Embryonic facial prominence (tissue), 1 donor: ENCODE results near the gene ADORA1.

Experiments
- DNase-seq: peaks from one replicate; pipeline ENCODE4 v3.0.0-alpha.2; 2016; ENCODE audit errors: extremely low spot score

ADORA1 gene

GRCh38 chr1:203140743-203141520 lies 13.4 kb downstream of the ADORA1 start:
- DNase-seq, result no peak

DNA sequence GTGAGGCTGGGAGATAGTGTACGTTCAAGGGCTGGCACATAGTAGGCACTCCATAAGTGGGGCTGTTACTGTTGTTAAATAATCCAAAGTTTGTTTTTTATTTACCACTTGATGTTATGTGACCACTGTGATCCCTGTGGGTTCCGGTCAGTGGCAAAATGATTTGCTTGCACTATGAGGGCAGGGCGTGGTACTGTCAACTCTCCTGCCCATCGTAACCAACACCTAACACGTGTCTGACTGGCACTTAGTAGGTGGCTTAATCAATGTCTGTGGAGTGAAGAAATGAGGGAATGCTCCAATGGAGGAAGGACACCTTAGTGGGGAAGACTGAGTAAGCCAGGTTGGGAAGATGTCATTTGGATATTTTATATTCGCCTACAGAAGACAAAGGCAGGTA lies 14.6 kb downstream of the ADORA1 start:
- no peak for DNase-seq

- DNase-seq, result no peak
Observed at GRCh38 chr1:203142684-203143408, 15.3 kb downstream of the ADORA1 start.

DNA sequence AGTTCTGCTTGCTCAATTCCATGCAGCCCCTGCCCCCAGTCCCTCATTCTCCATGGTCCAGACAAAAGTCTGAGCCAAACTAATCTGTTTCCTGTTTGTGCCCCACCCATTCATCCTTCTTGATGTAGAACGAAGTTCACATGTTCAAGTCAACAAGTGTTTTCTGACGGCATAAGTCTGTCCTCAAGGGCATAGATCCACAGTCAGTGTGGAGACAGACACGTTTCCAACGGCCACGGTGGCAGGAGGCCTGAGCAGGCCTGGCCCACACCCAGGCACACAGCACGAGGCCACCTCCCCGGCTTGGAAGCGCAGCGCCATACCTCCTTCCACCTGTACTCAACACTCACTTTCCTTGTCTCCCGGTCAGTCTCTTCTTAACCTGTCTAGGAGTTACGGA lies 16.1 kb downstream of the ADORA1 start:
- no peak for DNase-seq

DNA sequence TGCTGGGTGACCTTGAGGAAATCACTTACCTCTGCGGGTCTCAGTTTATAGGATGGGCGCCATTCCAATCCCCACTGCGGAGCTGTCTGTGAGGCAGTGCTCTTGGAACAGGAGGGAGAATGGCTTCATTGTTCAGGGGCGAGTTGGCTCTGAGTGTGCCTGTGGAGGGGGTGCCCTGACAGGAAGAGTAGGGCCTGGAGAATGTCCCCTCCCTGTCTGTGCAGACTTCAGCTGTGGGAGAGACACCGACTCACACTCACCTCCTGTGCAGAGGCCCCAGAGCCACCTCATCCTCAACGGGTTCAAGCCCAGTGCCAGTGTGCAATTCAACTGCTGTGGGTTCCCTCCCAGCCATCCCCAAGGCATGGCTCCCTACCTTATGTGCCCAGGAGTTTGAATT lies 17.1 kb downstream of the ADORA1 start:
- DNase-seq, result no peak

DNA sequence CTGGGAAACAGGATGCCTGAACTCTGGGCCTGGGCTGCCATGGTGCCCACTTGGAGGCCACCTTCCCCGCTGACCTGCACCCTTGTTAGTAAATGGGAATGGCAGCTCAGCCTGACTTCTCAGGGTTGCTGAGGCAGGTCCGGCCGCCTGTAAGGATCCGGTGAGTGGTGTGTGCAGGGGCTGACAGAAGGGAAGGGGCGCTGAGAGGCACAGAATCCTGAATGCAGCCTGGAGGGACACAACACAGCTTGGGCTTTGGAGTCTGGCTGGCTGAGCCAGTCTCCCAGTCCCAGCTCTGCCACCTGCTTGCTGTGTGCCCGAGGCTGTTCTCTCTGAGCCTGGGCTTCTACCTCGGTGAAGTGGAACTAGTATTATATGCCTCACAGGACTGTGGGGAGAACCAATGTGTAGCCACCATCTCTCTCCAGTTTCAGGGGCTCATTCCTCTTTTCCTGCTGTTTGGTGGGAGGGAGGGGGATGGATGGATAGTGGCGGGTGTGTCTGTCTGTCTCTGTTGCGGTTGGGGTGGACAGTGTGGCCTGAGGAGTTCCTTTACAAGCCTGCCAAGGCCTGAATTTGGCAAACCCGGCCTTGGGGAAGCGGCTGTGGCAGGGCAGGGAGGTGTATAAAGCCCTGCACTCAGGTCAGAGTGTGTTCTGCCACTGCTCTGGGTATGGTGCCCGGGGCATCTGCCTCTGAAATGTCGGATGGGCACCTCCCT lies 18.0 kb downstream of the ADORA1 start:
- no peak for DNase-seq

GRCh38 chr1:203146042-203146369 lies 18.5 kb downstream of the ADORA1 start:
- DNase-seq, result no peak

GRCh38 chr1:203146537-203146936 lies 19.0 kb downstream of the ADORA1 start:
- no peak for DNase-seq

- no peak for DNase-seq
Observed at GRCh38 chr1:203147376-203147775, 19.9 kb downstream of the ADORA1 start.

DNA sequence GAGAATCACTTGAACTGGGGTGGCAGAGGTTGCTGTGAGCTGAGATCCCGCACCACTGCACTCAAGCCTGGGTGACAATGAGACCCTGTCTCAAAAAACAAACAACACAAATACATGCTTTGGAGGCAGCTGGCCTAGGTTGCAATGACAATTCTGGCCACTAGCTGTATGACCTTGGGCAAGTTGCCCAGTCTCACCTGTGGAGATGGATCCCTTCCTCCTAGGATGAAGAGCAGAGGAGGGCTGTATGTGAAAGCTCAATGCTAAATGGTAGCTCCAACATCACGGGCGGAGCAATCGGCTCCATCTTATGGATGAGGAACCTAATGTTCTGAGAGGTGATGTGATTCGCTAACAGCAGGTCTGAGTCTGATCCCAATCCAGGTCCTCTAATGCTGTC lies 20.6 kb downstream of the ADORA1 start:
- no peak for DNase-seq

DNA sequence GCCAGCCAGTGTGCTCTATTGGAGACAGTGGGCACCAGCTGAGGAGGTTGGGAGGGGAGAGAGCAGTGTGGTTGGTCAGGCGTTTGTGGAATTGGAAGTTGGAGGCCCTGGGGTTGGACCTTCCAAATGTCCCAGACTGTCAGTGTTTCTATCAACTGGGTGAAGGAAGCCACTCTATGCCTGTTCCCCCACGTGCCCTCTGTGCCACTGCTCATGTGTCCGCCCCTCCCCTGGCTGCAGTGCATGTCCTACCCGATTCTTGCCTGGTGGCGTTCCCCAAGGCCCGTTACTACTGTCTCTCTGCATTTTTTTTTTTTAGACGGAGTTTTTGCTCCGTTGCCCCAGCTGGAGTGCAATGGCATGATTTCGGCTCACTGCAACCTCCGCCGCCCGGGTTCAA lies 21.1 kb downstream of the ADORA1 start:
- DNase-seq, result no peak

DNA sequence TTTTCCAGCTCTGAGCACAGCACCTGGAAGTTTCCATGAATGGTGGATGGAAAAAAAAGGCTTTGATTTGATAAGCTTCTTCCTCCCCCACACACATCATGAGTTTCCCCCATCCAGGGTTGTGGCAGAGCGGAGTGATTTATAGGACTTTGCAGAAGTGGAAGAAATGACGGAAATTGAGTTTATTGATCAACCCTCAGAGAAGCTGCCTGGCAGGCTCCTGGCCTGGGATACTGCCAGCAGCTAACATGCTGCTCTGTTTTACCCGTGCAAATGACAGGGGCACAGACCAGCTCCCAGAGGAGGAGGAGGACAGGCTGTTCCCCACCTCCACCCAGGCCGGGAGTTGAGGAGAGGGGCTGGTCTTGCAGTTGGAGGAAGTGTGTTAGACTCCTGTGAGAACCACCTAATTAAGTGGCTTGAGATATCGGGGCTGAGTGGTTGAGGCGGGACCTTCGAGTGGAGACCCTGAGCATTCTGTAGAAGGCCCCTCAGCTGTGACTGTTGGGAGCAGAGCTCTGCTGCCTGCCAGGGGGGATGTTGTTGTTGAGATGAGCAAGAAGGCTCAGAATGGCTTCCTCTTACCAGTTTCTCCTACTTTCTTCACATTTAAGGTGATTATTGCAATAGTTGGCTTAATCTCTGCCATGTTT lies 21.8 kb downstream of the ADORA1 start:
- DNase-seq, result no peak

GRCh38 chr1:203150511-203151297 lies 23.2 kb downstream of the ADORA1 start:
- no peak for DNase-seq

- no peak for DNase-seq
Observed at GRCh38 chr1:203151362-203152157, 24.0 kb downstream of the ADORA1 start.

GRCh38 chr1:203152158-203153034 lies 24.9 kb downstream of the ADORA1 start:
- no peak for DNase-seq

DNA sequence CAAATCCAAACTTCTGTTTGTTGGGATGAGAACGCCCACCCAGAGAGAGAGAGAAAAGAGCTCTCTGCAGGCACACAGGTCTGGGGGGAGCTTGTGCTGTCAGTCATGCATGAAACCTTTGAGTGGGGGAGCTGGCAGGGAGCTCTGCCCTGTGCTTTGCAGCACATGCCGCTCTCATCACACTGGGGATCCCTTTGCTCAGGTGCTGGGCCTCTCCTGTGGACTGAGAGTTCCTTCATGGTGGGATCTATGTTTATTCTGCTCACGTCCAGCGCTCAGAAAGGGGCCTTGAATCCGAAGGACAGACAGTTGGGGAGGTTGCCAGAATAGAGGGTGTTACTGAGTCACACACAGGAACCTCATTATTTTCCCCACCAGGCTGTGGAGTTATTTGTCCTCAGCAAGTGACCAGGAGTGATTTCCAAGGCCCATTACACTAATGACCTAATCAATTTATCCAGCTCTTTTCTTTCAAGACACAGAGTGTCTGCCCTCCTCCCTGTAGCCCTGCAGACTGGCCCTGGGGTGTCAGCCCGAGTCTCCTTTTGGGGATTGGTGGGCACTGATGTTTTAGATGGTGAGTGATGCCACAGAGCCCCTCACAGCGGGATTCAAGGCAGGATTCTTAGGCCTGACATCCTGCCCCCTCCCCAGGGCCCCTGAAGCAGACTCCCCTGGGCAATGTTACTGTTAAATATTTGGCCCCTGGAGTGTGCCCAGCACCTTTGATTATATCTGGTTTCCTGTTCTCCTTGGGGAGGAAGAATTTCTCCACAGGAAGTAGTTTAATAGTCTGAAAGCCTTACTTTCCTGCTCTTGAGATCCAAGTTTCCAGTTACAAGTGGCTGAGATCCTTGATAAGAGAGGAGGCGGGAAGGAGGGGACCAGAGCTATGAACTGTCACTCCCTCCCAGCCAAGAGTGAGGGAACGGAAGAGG lies 25.8 kb downstream of the ADORA1 start:
- no peak for DNase-seq

DNA sequence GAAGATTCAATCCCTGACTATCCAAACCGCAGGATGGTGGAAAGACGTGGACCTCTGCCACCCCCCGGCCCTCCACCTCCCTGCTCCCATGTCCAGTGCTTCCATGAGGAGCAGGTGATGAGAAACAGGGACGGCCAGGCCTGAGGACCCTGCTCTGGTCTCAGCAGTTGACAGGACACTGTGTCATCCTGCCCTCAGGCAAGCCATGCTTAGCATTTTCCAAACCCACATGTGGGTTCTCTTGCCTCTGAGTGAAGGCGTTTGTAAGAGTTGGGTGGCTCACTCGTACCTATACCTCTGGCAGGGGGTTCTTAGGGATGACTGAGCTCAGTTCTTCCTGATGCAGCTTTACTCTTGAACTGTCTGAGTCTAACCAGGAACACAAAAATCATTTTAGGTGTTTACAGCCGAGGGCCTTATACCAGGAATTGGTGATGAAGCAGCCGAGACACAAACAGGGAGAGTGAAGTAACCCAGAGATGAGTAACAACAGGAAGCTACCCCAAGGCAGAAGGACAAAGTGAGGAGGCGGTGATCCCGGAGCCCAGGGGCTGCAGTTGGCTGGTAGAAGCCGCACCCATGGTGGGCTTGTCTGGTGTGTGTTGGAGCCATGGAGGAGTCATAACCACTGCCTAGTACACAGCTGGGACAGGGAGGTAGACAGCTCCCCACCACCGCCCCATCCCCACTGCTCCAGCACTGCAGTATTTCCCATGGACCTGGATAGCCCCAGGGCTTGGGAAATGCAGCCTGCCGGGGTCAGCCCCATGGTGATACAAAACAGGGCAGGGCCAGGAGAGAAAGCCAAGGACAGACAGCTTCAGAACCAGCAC lies 26.7 kb downstream of the ADORA1 start:
- no peak for DNase-seq

DNA sequence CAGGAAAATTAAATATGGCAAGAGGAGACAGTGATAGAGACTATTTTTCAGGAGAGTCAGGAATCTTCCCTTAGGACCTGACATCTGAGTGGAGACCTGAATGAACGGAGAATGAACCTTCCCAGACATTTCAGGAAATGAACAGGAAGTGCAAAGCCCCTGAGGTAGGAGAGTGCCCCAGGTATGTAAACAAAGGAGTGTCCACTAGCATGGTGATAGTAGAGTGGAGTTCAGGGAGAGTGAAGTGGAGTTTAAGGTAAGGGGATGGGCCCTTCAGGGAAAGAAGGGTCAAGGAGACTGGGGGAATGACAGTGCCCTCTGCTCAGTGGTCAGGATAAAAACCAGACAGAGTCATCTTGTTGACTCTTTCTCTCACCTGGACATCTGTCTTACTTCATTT lies 28.8 kb downstream of the ADORA1 start:
- no peak for DNase-seq
